Measurements from ENCODE around the gene LPCAT4.

Gene LPCAT4, protein sequence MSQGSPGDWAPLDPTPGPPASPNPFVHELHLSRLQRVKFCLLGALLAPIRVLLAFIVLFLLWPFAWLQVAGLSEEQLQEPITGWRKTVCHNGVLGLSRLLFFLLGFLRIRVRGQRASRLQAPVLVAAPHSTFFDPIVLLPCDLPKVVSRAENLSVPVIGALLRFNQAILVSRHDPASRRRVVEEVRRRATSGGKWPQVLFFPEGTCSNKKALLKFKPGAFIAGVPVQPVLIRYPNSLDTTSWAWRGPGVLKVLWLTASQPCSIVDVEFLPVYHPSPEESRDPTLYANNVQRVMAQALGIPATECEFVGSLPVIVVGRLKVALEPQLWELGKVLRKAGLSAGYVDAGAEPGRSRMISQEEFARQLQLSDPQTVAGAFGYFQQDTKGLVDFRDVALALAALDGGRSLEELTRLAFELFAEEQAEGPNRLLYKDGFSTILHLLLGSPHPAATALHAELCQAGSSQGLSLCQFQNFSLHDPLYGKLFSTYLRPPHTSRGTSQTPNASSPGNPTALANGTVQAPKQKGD

DNA sequence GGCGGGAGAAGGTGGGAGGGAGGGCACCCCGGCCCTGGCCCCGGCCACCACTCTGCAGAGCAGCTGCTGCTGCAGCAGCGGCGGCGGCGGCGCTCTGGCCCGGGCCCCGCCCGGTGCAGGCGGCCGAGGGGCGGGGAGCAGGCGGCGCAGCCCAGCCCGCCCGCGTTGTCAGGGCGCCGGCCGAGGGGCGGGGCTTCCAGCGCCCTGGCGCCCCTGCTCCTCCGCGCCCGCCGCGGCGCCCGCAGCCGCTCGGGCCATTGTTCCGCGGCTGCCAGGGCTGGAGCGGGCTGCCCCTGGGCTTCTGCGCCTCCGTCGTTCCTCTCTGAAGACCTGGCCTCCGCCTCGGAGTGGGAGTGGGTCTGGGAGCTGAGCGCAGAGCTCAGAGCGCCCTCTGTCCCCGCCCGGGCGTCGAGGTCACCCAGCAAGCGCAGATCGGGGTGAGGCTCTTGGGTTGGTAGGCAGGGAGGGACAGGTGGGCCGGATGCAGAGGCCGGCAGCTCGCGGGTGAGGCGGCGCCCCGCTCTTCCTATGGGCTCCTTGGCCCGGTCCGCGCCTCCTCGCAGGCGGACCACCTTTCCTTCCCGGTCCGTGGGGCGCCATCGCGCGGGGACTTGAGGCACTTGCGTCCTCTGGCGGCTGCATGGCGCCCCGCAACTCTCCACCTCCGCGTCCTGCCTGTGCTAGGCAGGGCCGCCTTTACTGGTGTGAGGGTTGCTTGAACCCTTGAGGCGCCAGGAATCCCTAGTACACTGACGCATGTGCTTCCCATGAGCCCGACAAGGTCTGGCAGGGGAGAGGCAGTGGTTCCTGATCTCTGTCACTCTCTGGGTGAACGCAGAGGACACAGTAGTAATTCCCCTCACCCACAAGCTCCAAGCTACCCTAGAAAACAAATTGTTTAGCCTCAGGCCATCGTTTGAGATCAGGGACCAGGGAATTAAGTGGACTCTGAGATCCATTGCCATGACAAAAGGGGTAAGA is at the start of gene LPCAT4:
TSS of gene LPCAT4 (minus strand) at position 96 of the 981 bp plus-strand sequence. CDS start 96 bp downstream, outside the sequence.
- TF ChIP-seq, protein P1, sequence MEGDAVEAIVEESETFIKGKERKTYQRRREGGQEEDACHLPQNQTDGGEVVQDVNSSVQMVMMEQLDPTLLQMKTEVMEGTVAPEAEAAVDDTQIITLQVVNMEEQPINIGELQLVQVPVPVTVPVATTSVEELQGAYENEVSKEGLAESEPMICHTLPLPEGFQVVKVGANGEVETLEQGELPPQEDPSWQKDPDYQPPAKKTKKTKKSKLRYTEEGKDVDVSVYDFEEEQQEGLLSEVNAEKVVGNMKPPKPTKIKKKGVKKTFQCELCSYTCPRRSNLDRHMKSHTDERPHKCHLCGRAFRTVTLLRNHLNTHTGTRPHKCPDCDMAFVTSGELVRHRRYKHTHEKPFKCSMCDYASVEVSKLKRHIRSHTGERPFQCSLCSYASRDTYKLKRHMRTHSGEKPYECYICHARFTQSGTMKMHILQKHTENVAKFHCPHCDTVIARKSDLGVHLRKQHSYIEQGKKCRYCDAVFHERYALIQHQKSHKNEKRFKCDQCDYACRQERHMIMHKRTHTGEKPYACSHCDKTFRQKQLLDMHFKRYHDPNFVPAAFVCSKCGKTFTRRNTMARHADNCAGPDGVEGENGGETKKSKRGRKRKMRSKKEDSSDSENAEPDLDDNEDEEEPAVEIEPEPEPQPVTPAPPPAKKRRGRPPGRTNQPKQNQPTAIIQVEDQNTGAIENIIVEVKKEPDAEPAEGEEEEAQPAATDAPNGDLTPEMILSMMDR (IDR thresholded peaks at IDR 0.05), result peak; percentile 98

DNA sequence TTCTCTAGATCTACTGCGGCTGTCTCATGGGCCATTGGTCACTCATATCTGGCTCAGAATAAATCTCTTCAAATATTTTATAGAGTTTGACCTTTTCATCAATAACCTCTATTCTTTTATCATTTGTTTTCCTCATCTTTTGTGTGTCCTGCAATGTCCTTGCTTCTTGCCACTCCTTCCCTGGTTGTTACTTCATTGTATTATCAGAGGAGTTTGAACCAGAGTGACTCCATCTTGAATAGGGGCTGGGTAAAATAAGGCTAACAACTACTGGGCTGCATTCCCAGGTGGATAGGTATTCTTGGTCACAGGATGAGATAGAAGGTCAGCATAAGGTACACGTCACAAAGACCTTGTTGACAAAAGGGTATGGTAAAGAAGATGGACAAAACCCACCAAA is 9.9 kb upstream of the LPCAT4 start:
- TF ChIP-seq, protein P1 (IDR thresholded peaks at IDR 0.05), result no peak

DNA sequence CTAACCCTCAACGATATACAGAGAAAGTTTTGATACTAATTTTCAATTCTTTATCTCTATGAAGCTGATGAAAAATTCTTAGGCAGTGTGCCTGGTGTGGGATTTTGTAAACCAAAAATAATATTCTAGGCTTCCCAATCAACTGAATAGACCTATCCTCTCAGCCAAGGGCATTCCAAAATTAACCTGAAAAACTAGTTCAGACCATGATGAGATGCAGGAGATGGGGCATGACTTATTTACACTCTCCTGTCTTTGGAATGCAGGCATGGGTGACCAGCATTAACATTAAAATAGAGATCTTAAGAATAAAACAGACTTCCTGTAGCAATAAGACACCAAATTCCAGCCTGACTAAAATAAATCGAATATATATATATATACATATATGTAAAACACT is 7.8 kb upstream of the LPCAT4 start:
- TF ChIP-seq, protein P1 (IDR thresholded peaks at IDR 0.05), result no peak

DNA sequence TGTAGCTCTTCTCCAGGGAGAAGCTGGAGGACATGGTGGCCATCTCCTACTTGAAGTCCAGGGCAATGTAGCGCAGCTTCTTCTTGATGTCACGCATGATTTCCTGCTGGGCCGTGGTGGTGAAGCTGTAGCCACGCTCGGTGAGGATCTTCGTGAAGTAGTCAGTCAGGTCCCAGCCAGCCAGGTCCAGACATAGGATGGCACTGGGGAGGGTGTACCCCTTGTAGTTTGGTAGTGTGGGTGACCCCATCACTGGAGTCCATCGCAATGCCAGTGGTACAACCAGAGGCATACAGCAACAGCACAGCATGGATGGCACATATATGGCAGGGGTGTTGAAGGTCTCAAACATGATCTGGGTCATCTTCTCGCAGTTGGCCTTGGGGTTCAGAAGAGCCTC is 7.0 kb upstream of the LPCAT4 start:
- TF ChIP-seq, protein P1 (IDR thresholded peaks at IDR 0.05), result no peak

DNA sequence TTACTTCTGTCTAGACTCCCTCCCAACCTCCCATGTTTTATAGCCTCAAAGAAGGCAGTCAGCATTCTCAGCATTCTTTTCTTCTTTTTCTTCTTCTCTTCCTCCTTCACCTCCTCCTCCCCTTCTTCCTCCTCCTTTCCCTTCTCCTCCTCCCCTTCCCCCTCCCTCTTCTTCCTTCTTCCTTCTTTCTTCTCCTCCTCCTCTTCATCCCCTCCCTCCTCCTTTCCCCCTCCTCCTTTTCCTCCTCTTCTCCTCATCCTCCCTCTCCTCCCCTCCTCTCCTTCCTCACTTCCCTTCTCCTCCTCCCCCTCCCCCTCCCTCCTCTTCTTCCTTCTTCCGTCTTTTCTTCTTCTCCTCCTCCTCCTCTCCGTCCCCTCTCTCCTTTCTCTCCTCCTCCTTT is 3.6 kb upstream of the LPCAT4 start:
- TF ChIP-seq, protein P1 (IDR thresholded peaks at IDR 0.05), result no peak

DNA sequence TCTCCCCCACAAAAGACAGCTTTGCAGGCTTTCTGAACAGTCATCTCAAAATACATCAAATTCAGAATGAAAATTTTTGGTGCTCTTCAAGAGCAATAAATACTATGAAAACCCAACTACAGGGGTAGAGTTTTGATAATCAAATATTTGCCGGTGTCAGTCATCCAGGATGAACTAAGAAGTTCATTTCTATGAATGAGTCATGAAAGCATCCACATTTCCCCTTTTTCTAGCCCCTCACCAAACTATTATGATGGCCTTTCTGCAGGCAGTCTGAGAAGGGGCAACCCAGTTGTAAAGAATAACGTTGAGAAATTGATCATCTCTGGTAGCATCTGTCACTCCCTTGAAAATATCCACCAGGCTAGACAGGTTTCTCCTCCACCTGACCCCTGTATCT is 3.1 kb upstream of the LPCAT4 start:
- TF ChIP-seq, protein P1 (IDR thresholded peaks at IDR 0.05), result no peak

DNA sequence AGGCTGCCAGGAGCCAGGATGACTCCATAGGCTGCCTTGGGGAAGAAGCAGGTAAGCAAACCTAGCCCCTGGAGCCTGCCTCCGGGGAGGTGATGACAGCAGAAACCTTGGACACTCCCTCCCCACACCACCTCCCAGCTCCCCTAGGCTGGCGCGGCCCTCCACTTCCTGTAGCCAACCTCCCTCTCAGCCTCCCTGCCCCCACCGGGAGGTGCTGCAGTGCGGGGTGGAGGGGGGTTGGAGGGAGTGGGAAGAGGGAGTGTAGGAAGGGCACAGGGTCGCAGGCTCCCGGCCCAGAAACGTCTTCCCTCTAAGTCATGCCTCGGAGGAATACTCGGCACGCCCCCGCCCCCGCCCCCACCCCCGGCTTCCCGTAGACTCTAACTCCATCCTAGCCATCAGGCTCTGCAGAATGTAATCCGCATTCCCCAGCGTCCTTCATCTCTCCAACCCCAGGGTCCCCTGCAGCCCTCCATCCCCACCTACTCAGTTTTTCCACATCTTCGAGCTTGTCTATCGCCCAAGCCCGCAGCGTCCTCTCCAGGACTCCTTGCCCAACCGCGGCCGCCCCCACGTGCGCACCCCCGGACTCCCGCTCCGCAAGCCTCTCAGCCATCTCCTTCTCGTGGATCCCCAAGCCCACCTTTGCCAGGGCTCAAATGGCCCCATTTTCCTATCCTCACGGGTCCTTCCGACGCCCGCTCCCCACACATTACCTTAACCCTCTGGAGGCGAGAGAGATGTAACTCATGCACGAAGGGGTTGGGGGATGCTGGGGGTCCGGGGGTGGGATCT is 528 bp downstream of the LPCAT4 start:
- TF ChIP-seq, protein P1 (IDR thresholded peaks at IDR 0.05), result no peak

All from LNCAP (cell line).